Stimulated activated CD4-positive, alpha-beta T cell treated with anti-CD3 and anti-CD28 coated beads, Interleukin-15, amount 100 ng/mL, for 24 hours (primary cell): Measurements from ENCODE around the gene CALML6.

Experiments
- DNase-seq: peaks from one replicate; pipeline ENCODE4 v3.0.0-alpha.2; 2020

The CALML6 gene

DNA sequence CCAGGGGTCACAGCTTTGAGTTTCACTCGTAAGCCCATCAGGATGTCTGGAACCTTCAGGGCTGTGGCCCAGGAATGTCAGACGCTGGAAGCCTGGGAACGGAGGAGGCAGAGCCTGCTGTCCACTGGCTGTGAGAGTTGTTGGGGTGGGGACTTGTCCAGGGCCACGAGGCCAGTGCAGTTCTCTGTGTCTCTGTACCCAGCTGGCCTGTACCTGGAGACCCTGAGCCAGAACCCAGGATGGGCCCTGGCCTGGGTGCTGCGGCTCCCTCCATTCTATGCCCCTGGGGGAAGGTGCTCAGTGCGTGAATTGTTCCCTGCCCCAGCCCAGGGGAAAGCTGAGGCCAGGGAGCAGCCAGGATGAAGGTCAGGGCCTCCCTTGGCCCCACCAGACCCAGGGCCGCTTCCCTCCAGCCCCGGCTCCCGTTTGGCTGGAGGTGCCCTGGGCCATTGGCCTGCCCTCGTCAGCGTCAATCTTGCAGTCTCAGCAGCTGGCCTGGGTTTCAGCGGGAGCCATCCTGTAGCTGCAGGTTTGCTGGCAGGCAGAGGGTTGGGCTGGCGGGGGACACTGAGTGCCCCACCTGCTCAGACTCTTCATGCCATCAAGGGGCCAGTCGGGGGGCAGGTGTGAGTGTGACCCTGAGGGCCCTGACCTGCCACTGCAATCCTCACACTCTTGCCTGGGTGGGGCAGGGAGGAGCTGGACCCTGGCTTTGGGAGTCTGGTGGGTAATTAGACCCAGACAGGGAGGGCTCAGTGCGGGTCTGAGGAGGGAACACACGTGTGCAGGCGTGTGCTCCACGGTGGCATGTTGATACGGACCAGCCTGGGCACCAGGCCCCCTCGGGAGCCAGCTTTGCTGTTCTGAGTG is 724 bp upstream of the CALML6 start:
- no peak for DNase-seq

DNA sequence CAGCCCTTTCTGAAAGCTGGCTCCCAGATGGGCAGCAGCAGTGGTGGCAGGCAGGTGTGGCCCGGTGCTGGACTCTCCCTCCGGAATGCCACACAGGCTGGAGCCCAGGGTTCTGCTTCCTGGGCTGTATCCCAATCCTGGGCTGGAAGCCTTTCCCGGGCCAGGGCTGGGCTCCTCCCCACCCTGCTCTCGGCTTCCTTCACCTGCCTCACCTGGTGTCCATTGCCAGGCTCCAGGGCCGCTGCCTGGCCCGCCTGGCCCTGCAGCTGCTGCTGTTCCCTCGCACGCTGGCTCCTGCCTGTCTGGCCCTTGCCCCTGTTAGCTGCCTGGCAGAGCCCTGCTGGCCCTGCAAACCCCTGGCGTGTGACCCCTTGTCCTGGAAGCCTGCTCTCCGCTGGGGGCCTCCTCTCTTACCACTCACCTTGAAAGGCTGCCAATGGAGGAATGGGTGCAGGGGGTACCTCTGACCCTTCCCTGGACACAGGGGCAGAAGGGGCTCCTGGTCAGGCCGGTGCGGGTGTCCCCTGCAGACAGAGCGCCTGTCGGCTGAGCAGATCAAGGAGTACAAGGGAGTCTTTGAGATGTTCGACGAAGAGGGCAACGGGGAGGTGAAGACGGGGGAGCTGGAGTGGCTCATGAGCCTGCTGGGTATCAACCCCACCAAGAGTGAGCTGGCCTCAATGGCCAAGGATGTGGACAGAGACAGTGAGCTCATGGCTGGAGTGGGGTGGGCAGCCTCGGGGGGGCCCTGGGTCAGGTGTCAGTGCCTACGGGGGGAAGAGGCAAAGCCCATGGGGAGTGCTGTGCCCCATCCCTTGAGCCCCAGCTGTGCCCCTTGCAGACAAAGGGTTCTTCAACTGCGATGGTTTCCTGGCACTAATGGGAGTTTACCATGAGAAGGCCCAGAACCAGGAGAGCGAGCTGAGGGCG is 1.1 kb downstream of the CALML6 start:
- no peak for DNase-seq

DNA sequence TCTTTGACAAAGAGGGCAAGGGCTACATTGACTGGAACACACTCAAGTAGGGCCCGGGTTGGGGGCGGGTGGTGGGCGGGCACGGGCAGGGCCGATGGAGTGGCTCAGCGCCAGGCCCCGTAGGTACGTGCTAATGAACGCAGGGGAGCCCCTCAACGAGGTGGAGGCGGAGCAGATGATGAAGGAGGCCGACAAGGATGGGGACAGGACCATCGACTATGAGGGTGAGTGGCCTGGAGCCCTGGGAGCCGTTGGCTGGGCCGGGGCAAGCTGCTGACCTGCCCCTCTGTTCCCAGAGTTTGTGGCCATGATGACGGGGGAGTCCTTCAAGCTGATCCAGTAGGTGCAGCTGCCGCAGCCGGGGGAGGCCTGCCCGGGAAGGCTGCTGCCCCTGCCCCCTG is 1.8 kb downstream of the CALML6 start:
- no peak for DNase-seq

DNA sequence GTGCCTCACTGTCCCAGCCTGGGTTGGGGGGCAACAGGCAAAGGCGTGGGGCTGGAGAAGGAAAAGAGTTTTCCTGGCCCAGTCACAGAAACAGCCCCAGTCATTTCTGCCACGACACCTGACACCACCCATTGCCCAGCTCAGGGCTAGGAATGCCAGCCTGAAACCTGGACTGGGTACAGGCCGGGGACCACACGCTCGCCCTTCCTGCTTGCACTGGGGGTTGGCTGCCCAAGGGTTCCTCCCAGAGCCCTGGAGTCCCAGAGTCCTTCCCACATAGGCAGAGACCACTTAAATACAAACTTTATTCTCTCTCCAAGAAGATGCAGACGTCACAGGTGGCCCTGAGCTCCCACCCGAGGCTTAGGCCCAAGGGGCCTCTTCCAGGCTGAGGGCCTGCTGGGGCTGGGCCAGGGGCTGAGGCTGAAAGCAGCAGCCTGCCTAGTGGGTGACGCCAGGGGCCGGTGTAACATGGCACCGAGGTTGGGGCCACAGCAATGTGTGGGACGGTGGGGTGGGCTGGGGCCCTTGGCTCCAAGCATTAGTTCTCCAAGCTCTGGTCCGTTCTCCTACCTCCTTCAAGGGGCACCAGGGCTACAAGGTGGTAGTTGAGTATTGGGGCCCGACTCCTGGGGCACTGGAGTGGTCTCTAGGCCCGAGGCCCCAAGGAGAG is 2.4 kb downstream of the CALML6 start:
- no peak for DNase-seq

DNA sequence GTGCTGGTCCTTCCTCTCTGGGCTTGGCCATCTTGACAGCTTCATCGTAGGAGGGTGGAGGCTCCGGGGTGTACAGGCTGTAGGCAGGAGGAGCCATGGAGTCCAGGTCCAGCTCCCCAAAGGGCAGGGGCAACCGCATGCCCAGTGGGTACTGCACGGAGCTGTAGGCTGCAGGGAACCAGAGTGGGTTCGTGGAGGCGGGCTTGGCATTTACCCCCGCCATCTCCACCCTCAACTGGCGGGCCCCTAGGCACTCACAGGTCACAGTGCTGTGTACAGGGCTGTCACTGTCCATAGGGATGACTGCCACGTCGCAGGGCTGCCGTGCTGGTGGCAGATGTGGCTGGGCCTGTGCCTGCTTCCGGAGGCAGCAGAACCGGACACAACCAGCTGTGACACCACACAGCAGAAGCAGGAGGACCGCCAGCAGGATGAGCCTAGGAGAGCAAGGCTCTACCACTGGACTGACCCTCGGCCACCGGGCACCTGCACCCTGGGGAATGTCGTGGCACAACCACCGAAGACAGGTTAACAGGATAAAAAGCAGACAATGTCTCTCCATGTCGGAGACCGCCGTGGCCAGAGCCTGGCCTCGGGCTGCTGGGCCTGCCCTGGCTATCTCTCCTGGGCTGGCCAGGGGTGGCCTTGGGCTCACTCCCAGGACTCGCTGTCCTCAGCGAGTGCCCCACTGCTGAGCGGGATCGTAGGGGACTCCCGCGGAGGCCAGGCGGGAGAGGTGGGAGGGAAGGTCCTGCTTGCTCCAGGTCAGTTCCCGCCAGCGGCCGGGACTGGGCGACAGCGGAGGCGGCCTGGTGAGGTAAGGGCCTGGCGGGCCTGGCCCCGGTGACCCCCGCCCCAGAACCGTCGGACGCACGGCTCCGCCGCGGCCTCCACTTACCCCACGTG is 3.2 kb downstream of the CALML6 start:
- no peak for DNase-seq

DNA sequence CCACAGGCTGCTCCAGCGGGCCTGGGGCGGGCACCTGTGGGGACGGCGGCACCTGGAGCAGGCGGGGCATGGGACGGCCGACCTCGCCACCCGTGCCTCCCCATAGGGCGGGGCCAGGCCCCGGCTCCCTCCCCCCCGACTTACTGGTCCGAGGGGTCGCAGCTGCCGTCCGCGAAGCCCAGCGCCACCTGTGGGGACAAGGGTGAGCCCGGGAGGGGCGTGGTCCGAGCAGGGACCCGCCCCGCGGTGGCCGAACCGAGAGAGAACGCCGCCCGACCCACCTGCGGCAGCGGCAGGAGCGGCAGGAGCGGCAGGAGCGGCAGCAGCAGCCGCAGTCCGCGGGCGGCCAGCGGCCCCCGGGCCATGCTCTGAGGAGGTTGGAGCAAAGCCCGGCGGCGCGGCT is 3.8 kb downstream of the CALML6 start, which contains the start of gene TMEM52:
TSS of gene TMEM52 (minus strand) at position 379 of the 403 bp plus-strand sequence. CDS start at position 365, 14 bp downstream.
- no peak for DNase-seq

DNA sequence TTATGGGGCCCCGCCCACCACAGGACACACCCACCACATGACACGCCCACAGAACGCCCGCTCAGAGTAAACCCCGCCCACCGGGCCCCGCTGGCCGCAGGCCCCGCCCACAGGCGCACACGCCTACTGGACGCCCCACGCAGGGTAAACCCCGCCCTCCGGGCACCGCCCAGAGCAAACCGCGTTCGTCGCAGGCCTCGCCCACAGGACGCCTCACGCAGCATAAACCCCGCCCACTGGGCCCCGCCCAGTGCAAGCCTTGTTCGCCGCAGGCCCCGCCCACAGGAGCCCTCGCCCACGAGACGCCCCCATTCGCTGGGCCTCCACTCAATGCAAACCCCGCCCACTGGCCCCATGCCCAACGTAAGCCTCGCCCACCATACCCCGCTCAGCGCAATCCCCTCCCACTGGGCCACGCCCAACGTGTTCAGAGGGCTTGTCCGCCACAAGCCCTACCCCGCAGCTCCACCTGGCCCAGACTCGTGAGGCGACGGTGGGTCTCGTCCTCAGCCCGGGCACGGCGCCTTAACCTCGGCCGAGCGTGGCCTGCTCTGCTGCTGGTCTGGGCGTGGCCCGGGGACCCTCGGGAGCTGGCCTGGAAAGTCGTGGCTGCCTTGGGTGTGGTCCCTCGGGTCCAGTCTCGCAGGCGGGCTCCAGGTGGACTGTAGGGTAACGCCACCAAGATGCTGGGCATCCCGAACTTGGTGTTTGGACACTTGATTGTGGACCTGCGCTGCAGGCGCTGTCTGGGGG is 4.4 kb downstream of the CALML6 start:
- DNase-seq: peak; percentile 99

DNA sequence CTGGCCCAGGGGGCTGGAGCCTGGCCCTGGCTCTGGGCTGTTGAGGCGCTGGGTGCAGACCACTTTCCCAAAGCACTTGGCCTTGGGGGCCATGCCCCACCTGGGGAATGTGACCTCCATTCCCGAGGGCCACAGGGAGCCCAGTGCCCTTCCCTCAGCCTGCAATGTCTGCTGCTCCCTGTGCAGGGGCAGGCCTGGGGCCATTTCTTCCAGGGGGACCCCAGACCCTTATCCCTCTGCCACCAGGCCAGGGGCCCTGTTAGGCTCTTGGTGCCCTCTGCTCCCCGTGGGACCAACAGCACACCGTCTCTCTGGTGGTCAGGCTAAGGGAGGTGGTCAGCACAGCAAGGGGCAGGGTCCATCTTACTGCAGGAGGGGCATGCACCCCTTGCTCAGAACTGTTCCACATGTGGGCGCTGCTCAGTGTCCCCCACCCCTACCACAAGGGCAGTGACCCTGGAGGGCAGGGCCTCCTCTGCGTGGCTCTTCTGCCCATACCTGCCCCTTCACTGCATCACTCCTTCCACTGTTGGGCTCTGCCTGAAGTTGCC is 5.1 kb downstream of the CALML6 start:
- DNase-seq: no peak

DNA sequence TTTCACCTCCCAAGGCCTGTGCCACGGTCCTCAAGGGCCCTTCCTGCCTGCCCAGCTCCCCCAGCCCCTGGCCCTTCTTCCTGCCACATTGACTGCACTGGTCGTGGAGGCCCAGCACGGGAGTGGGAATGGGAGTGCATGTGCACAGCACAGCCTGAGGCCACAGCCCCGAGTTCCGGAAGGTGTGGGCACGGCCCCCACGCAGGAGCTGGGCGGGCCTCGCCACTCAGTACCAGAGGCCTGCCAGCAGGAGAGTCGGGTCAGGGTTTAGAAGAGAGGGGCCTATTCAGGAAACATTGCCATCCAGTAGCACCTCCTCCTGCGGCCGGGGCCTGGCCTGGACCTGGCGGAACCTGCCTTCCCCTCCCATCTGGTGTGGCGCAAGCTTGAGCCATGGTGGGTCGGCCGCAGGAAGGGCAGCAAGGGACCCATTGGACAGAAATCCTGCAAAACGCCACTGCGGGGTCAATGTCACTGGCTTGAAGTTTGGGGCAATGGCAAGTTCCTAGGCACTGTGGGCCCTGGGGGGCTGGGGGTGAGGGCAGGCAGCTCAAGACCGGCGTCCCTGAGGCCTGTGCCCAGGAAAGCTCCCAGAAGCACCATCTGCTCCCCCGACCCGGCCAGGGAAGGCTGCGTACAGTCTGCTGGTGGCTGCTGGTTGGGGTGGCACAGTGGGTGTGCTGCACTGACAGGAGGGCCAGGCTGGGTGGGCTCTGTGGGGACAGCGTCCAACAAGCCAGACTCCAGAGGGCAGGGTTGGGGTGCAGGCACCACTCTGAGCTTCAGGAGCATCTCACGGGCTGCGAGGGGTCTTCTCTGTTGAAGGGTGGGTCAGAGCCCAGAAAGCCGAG is 5.8 kb downstream of the CALML6 start:
- no peak for DNase-seq

DNA sequence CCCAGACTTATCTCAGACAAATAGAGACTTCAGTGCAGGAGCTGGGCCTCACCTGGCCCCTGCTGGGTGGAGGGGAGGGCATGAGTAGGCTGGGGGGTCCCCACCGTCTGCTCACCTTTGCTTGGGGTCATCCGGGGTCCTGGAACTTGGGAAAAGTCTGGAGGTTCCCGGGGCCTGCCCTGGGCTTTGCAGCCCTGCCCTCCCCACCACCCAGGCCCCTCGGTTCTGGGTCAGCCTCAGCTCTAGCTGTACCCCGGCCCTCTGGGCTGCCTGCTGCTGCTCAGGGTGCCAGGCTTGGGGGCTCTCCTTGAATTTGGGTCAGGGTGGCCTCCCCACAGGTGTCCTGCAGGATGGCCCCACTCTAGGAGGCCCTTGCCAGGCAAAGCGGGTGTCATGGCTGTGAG is 6.4 kb downstream of the CALML6 start:
- DNase-seq: no peak

DNA sequence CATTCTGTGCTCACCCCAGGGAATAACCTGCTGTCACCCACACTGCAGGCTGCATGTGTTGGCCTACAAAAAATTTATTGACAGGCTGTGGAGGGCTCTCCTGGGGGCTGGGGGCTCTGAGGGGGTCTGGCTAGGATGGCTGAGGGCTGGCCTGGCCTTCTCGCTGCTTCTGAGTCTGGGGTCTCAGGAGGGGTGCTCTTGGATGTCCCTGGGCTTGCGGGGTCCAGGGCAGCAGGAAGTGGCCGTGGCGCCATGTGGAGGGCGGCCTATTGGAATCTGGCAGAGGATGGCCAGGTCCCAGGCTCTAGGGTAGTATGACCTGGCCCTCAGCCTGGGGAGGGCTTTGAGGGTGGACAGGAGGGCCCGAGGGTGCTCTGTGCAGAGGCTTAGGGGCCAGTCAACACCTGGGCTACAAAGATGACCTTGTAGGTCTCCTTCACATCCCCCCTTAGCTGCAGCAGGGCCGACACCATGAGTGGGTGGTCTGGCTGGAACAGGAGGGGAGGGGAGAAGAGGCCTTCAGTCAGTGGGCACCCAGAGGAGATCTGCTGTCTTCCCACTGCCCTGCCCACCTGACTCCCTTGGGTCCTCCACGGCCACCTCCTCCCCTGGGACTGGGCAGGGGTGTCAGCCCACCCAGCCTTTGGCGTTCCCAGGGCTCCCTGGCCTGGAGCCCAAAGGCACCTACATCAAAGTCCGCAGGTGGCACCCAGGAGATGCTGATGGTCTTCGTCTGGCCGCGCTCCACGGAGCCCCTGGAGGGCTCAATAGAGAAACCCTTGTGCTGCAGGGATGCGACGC is 7.0 kb downstream of the CALML6 start:
- no peak for DNase-seq

DNA sequence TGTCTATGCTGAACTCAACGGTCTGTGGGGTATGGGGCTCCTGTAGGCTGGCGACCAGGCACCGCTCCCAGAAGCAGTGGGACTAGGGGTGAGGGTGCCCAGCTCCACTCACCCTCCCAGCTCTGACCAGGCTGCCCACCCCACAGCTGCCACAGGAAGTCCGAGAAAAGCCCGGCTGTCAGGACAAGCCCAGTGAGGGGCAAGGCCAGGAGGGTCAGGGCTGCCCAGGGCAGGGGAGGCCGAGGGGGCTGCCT is 7.6 kb downstream of the CALML6 start:
- no peak for DNase-seq

DNA sequence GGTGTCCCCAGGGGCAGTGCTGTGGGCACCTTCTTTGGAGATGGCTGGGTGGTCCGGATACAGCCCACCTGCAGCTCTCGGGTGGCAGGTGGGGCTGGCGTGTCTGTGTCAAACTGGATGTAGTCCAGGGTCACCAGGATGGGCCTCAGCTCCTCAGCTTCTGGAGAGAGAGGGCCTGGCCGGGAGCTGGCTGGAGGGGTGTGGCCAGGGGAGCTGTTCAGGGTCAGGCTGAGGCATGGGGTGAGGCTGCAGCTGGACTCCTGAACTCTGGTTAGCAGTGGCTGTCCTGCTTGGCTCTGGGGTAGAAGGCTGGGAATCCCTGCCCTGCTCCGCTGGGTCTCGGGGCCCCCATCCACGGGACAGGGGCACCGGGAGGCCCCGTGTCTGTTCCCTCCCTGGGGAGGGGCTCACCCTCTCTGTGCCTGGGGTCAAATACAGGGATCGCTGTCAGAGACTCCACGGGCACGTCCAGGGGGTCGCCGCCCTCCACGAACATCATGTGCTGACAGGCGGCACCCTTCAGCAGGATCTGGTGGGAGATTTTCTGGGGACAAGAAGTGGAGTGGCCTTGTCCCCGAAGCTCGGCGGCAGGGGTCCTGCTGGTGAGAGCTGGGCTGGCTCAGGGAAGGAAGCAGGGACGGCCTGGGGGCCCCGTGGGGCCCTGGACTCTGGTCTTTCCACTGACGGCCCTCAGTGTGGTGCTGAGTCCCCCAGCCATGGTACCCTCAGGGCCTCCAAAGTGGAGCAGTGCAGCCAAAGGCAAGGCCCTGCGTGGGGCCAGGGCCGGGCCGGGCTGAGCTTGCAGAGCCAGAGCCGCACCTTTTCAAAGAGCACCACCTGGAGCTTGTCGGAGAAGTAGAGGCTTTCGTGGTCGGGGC is 8.1 kb downstream of the CALML6 start:
- DNase-seq: no peak

DNA sequence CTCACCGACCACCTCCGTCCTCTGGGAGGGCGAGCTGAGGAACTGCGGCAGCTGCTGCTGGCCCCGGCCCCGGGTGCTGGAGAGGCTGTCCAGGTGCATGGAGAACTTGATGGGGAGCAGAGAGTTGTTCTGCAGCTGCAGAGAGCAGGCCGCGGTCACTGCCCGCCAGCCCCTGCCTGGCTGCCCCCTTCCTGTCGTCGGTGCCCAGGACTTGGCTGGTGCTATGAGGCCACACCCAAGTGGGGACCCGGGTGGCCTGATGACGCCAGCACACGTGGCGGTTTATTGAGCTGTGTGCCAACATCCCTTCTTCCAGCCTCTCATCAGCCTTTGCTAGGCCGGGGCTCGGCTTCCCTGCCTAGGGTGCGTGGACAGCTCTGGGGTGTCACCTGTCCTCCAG is 9.3 kb downstream of the CALML6 start:
- DNase-seq: no peak

DNA sequence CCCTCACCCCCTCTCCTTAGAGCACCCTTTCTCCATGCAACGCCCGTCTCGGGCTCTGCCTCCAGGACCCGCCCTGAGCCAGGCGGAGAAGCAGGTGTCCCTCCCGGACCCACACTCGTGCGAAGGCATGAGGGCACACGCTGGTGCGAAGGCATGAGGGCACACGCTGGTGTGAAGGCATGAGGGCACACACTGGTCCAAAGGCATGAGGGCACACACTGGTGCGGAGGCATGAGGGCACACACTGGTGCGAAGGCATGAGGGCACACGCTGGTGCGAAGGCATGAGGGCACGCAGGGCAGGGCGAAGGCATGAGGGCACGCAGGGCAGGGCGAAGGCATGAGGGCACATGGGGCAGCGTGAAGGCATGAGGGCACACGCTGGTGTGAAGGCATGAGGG is 9.8 kb downstream of the CALML6 start:
- no peak for DNase-seq

DNA sequence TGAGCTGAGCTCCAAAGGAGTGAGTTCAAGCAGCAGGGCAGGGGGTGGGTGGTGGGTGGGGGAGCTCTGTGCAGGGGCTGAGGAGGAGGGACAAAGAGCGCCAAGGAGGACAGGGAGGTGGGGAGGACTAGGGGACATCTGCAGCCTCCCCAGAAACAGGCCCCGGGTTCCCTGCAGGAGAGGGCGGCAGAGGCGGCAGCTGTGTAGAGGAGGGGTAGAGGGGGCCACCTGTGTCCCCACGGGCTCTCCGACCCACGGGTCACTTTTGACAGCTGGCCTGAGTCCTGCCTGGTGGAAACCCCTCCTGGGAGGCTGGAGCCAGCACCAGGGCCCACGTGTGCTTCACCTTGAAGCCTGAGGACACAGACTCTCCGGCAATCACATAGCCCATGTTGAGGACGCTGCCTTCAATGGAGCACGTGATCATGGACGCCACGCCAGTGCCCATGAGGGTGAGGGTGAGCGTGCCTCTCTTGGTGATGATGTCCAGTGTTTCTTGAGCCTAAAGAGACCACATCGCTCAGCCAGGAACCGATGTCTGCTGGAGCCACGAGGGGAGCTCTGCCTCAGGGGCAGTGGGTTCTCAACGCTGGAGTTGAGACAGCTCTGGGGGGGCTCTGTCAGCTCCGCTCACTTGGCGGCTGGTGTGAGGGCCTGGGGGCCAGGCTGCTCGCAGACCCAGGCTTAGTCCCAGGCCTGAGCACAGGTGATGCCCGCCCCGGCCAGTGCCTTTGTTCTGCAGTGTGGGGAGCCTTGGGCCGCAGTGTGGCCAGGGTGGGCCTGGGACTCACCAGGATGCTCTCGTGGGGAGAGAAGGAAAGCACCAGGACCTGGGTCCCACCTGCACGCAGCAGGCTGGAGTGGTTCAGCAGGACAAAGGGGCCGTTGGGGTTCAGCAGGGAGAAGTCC is 10.6 kb downstream of the CALML6 start:
- no peak for DNase-seq

DNA sequence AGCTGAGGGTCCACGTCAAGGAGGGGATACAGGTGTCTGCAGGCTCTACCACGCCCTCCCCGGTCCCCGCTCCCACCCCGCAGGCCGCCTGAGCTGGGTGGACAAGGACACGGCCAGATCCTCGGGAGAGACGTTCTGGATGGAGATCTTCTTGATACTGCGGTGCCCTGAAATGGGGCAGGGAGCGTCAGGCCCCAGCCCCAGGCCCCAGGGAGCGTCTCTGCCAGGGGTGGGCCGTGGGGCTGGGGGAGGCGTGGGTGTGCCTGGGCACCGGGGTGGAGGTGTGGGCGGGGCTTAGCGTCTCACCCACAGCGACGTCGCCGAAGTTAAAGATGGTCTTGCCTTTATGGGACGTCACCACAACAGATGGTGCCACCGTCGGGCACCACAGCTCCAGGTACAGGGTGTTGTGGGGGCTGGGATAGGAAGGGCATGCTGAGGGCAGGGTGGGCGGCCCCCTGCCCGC is 11.3 kb downstream of the CALML6 start:
- DNase-seq: no peak
